GOT3 (cell line): Measurements from ENCODE around the gene ADNP2.
A peak's percentile ranks its signal among the peaks of the same experiment; 100 is the strongest.

Experiments used
- DNase-seq: peaks from one replicate; lab custom pipeline; 2025; ENCODE audit warnings: mixed read lengths; lab: John Stamatoyannopoulos, UW

The ADNP2 gene

GRCh38 chr18:80108739-80109675 is at the start of gene ADNP2:
ADNP2 (plus strand) TSS chr18:80109262; CDS start chr18:80117543, 8,281 bp downstream.
- DNase-seq, result peak; percentile 40

- no peak for DNase-seq
Measured at GRCh38 chr18:80059945-80060344, 49.1 kb upstream of the ADNP2 start.

- DNase-seq, result no peak
Measured at GRCh38 chr18:80065705-80066104, 43.4 kb upstream of the ADNP2 start.

- no peak for DNase-seq
Measured at GRCh38 chr18:80067321-80067720, 41.7 kb upstream of the ADNP2 start.

GRCh38 chr18:80067897-80068296 is 41.2 kb upstream of the ADNP2 start:
- DNase-seq, result no peak

- DNase-seq, result no peak
Measured at GRCh38 chr18:80068571-80069272, 40.3 kb upstream of the ADNP2 start.

- no peak for DNase-seq
Measured at GRCh38 chr18:80070825-80071224, 38.2 kb upstream of the ADNP2 start.

GRCh38 chr18:80074183-80074582 is 34.9 kb upstream of the ADNP2 start:
- no peak for DNase-seq

GRCh38 chr18:80074697-80075096 is 34.4 kb upstream of the ADNP2 start:
- DNase-seq, result no peak

GRCh38 chr18:80075940-80076339 is 33.1 kb upstream of the ADNP2 start:
- no peak for DNase-seq

GRCh38 chr18:80076379-80076778 is 32.7 kb upstream of the ADNP2 start:
- no peak for DNase-seq

GRCh38 chr18:80077873-80078272 is 31.2 kb upstream of the ADNP2 start:
- no peak for DNase-seq

GRCh38 chr18:80086281-80086680 is 22.8 kb upstream of the ADNP2 start:
- no peak for DNase-seq

- no peak for DNase-seq
Measured at GRCh38 chr18:80088036-80088435, 21.0 kb upstream of the ADNP2 start.

GRCh38 chr18:80088823-80089222 is 20.2 kb upstream of the ADNP2 start:
- DNase-seq, result no peak

GRCh38 chr18:80095414-80095813 is 13.6 kb upstream of the ADNP2 start:
- no peak for DNase-seq

- no peak for DNase-seq
Measured at GRCh38 chr18:80096032-80096565, 13.0 kb upstream of the ADNP2 start.

GRCh38 chr18:80097201-80097600 is 11.9 kb upstream of the ADNP2 start:
- no peak for DNase-seq

- no peak for DNase-seq
Measured at GRCh38 chr18:80103231-80103630, 5.8 kb upstream of the ADNP2 start.

- DNase-seq, result no peak
Measured at GRCh38 chr18:80104364-80104779, 4.7 kb upstream of the ADNP2 start.

- DNase-seq, result no peak
Measured at GRCh38 chr18:80105369-80106167, 3.5 kb upstream of the ADNP2 start.

GRCh38 chr18:80106482-80107051 is 2.5 kb upstream of the ADNP2 start:
- DNase-seq, result no peak
